C4-2B (cell line): ENCODE results near the gene LETM1.

Experiments
- ZFX ChIP-seq: fragments of 450-650 bp; IDR thresholded peaks from 2 replicates; pipeline ENCODE4 v1.6.1; 2017
- TF ChIP-seq, protein P1 (sequence below): fragments of 450-650 bp; conservative IDR thresholded peaks from 2 replicates; pipeline ENCODE4 v1.5.1; 2017; ENCODE audit warnings: mild to moderate bottlenecking

DNA sequence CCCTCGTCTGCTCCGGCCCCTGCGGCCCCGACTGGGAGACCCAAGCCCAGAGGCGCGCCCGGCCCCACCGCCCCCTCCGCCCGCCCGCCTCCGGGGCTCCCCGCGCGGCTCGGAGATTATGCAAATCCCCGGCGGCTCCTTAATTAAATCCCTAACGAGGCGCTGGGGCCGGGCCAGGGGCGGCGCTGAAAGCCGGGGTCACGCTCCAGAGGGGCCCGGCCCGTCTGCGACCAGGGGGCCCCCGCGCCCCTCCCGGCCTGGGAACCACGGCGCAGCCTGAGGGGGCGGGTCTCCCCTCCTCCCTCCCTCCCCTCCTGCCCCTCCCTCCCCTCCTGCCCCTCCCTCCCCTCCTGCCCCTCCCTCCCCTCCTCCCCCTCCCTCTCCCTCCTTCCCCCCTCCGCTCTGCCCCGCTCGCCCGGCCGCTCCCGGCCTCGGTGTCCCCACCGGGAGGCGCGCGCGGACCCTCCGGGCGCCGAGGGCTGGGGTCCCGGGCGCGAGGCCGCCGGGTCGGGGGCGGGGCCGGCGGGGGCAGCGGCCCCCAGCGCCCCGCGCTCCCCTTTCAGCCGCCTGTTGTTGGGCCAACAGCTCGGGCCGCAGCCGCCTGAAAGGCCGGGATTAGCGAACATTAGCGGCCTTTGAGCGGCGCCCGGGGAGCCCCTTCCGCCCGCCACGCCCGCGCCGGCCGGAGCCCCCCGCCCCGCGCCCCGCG, 88.7 kb downstream of the LETM1 start:
- TF ChIP-seq, protein P1, sequence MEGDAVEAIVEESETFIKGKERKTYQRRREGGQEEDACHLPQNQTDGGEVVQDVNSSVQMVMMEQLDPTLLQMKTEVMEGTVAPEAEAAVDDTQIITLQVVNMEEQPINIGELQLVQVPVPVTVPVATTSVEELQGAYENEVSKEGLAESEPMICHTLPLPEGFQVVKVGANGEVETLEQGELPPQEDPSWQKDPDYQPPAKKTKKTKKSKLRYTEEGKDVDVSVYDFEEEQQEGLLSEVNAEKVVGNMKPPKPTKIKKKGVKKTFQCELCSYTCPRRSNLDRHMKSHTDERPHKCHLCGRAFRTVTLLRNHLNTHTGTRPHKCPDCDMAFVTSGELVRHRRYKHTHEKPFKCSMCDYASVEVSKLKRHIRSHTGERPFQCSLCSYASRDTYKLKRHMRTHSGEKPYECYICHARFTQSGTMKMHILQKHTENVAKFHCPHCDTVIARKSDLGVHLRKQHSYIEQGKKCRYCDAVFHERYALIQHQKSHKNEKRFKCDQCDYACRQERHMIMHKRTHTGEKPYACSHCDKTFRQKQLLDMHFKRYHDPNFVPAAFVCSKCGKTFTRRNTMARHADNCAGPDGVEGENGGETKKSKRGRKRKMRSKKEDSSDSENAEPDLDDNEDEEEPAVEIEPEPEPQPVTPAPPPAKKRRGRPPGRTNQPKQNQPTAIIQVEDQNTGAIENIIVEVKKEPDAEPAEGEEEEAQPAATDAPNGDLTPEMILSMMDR: no peak
- TF ChIP-seq ZFX: no peak
